ENCODE data around the gene LYRM9. TPM values are rescaled to one million over a fixed set of nuclear protein-coding genes. Genes with fewer than 3 reads are reported as not detected.

The LYRM9 gene
- polyA plus RNA-seq, 2 of the 4 experiments (the other 2 are of a cell fraction): 1.4 to 2.5 TPM

DNA sequence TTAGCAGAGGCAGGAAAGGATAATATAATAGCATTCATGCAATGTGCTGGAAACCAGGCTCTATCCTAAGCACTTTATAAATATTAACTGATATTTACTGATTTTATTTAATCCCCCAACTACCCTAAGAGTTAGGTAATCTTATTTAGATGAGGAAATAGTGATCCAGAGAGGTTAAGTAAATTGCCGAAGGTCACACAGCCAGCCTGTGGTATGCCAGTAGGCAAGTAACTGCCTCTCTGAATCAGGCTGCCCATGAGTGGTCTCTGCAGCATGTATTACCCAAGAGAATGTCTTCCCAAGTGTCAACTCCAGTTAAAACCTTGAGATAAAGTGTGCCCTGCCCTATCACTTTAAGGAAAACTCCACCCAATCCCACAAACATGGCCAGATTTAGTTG, 25.3 kb upstream of the LYRM9 start:
- POLR2A ChIA-PET: no interaction called here
- H3K4me2 ChIP-seq: no peak overlapping the region
- CTCF ChIA-PET: interaction anchor here (0.9 to 1.3 kb wide), 3 partner anchors 10 to 26 kb away, joined by 3 to 6 read pairs (median 3); no protein-coding TSS in a partner anchor
- WGBS (ENCODE audit: missing lambda C conversion rate): 100% methylated on average over 1 of the region's 1 CpG
- H3K4me3 ChIP-seq: no peak overlapping the region
- H3K27ac ChIP-seq: no peak overlapping the region
- ATAC-seq (no peak), FAIRE-seq (no peak), DNase-seq (ENCODE audit: low read depth in 1 of 2, low spot score in 1 of 2) (no peak)
- no peaks in the 10 kb centered on the region for H3K9me3 ChIP-seq
- no peaks in the 10 kb centered on the region for H3K4me1 ChIP-seq
- TF ChIP-seq, protein P1, sequence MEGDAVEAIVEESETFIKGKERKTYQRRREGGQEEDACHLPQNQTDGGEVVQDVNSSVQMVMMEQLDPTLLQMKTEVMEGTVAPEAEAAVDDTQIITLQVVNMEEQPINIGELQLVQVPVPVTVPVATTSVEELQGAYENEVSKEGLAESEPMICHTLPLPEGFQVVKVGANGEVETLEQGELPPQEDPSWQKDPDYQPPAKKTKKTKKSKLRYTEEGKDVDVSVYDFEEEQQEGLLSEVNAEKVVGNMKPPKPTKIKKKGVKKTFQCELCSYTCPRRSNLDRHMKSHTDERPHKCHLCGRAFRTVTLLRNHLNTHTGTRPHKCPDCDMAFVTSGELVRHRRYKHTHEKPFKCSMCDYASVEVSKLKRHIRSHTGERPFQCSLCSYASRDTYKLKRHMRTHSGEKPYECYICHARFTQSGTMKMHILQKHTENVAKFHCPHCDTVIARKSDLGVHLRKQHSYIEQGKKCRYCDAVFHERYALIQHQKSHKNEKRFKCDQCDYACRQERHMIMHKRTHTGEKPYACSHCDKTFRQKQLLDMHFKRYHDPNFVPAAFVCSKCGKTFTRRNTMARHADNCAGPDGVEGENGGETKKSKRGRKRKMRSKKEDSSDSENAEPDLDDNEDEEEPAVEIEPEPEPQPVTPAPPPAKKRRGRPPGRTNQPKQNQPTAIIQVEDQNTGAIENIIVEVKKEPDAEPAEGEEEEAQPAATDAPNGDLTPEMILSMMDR (IDR thresholded peaks at IDR 0.05): no peak
- TF ChIP-seq NR3C1 (IDR thresholded peaks at IDR 0.05) (no peak), RFX5 (IDR thresholded peaks at IDR 0.05) (no peak), NFE2L2 (conservative IDR thresholded peaks at IDR 0.05; ENCODE audit: low read length) (no peak), EP300 (IDR thresholded peaks at IDR 0.05) (no peak), MAZ (IDR thresholded peaks at IDR 0.05; ENCODE audit: borderline replicate concordance, low read depth, low read length) (no peak), JUN (IDR thresholded peaks at IDR 0.05) (no peak), CBX8 (IDR thresholded peaks at IDR 0.05) (no peak), ZC3H11A (IDR thresholded peaks at IDR 0.05) (no peak), HDAC2 (IDR thresholded peaks at IDR 0.05) (no peak), SREBF2 (IDR thresholded peaks at IDR 0.05) (no peak), POLR2AphosphoS2 (conservative IDR thresholded peaks at IDR 0.05; ENCODE audit: low read length) (no peak), GATA3 (IDR thresholded peaks at IDR 0.05; ENCODE audit: borderline replicate concordance) (no peak)
- TF ChIP-seq, protein P2, sequence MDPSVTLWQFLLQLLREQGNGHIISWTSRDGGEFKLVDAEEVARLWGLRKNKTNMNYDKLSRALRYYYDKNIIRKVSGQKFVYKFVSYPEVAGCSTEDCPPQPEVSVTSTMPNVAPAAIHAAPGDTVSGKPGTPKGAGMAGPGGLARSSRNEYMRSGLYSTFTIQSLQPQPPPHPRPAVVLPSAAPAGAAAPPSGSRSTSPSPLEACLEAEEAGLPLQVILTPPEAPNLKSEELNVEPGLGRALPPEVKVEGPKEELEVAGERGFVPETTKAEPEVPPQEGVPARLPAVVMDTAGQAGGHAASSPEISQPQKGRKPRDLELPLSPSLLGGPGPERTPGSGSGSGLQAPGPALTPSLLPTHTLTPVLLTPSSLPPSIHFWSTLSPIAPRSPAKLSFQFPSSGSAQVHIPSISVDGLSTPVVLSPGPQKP (IDR thresholded peaks at IDR 0.05; ENCODE audit: low read depth, low read length): no peak
- TF ChIP-seq, protein P3, sequence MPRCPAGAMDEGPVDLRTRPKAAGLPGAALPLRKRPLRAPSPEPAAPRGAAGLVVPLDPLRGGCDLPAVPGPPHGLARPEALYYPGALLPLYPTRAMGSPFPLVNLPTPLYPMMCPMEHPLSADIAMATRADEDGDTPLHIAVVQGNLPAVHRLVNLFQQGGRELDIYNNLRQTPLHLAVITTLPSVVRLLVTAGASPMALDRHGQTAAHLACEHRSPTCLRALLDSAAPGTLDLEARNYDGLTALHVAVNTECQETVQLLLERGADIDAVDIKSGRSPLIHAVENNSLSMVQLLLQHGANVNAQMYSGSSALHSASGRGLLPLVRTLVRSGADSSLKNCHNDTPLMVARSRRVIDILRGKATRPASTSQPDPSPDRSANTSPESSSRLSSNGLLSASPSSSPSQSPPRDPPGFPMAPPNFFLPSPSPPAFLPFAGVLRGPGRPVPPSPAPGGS (IDR thresholded peaks at IDR 0.05): no peak

DNA sequence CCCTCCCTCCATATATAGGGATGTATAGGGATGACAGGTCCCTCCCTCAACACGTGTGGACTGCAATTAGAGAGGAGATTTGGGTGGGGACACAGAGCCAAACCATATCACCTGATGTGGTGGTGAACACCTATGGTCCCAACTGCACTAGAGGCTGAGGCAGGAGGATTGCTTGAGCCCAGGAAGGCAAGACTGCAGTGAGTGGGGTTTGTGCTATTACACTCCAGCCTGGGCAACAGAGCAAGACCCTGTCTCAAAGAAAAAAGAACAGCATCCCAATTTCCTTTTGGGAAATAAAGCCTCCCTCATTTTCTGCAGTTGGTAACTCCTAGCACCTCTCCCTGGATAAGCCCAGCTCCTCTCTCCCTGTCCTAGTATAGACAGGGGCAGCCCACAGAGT, 23.8 kb upstream of the LYRM9 start:
- no peaks in the 10 kb centered on the region for H3K4me1 ChIP-seq

DNA sequence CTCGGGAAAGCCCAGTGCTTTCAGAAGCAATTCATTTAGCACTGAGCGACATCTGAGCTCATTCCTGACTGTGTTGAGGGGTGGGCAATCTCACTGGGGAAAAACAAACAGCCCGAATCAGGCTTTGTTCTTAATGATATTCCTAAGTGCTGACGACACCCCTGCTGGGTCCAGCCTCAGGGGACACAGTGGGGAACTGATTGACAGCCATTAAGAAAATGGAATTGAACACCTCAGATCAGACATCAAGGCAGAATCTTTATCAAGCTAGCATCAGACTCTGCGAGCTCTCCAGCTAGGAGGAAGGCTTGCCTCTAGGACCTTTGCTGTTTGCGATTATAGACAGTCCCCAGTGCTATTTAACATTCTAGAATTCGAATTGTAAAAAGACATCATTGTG, 22.5 kb upstream of the LYRM9 start:
- DNase-seq (ENCODE audit: low read depth in 1 of 2, low spot score in 1 of 2) (no peak), FAIRE-seq (no peak), ATAC-seq (no peak)
- Histone ChIP-seq H3K9me3 (no peaks in the 10 kb centered on the region), H3K4me1 (no peaks in the 10 kb centered on the region), H3K4me2 (no peak overlapping the region), H3K27ac (no peak overlapping the region), H3K4me3 (no peak overlapping the region)
- TF ChIP-seq MAZ (IDR thresholded peaks at IDR 0.05; ENCODE audit: borderline replicate concordance, low read depth, low read length): no peak
- CTCF ChIA-PET: interaction anchor here (2.1 kb wide), 1 partner anchor 22 kb away, joined by 10 read pairs; the partner anchor contains the start of gene LYRM9
- POLR2A ChIA-PET: no interaction called here
- WGBS (ENCODE audit: missing lambda C conversion rate): 38% methylated on average over 7 of the region's 7 CpGs

More for the DNA sequence above, 23.8 kb upstream of the LYRM9 start:
- no peak overlapping the region for H3K4me3 ChIP-seq
- POLR2A ChIA-PET: no interaction called here
- ATAC-seq (no peak), DNase-seq (ENCODE audit: low read depth in 1 of 2, low spot score in 1 of 2) (no peak), FAIRE-seq (no peak)
- H3K9me3 ChIP-seq: no peaks in the 10 kb centered on the region
- no peak overlapping the region for H3K27ac ChIP-seq
- CTCF ChIA-PET: interaction anchor here (0.8 to 2.1 kb wide), 2 partner anchors 11 to 23 kb away, joined by 4 to 10 read pairs; partner anchors contain the start of gene LYRM9
- TF ChIP-seq MAZ (IDR thresholded peaks at IDR 0.05; ENCODE audit: borderline replicate concordance, low read depth, low read length): no peak
- no peak for TF ChIP-seq ZNF302 (CRISPR knock-in tag; IDR thresholded peaks at IDR 0.05)
- 0% methylated on average over 1 of the region's 1 CpG for WGBS (ENCODE audit: missing lambda C conversion rate)
- H3K4me2 ChIP-seq: no peak overlapping the region

DNA sequence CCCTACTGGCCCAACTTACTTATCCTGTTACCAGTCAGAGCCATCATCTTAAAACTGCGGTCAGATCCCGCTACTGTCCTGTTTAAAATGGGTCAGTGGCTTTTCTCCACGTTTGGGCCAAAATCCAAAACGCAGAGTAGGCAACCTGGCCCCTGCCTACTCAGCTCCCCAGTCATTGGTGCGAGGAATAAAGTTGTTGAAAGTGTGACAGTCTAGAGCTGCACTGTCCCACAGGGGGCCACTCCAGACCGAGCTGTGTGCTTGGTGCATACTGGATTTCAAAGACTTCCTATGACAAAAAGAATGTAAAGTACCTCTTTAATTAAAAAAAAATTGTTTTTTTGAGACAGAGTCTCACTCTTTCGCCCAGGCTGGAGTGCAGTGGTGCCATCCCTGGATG, 21.2 kb upstream of the LYRM9 start:
- POLR2A ChIA-PET: no interaction called here
- FAIRE-seq: no peak
- CTCF ChIA-PET: interaction anchor here (2.1 kb wide), 1 partner anchor 20 kb away, joined by 11 read pairs; no protein-coding TSS in a partner anchor

More for the DNA sequence above, 21.2 kb upstream of the LYRM9 start:
- 57% methylated on average over 7 of the region's 7 CpGs for WGBS (ENCODE audit: missing lambda C conversion rate)
- no peak for TF ChIP-seq FOXS1 (CRISPR knock-in tag; IDR thresholded peaks at IDR 0.05)
- no peak for TF ChIP-seq CBX8 (IDR thresholded peaks at IDR 0.05)
- TF ChIP-seq EHF (CRISPR knock-in tag; IDR thresholded peaks at IDR 0.05): no peak
- TF ChIP-seq MYC (IDR thresholded peaks at IDR 0.05; ENCODE audit: borderline replicate concordance, low read length): no peak
- no peak for TF ChIP-seq HEYL (CRISPR knock-in tag; IDR thresholded peaks at IDR 0.05)
- no peak for TF ChIP-seq EP300 (IDR thresholded peaks at IDR 0.05)
- TF ChIP-seq TP53 (CRISPR knock-in tag; IDR thresholded peaks at IDR 0.05): no peak
- TF ChIP-seq RARB (CRISPR knock-in tag; IDR thresholded peaks at IDR 0.05): no peak
- no peak for TF ChIP-seq HOXB5 (CRISPR knock-in tag; IDR thresholded peaks at IDR 0.05)
- Histone ChIP-seq H3K27ac (no peak overlapping the region), H3K9me3 (no peaks in the 10 kb centered on the region), H3K4me1 (no peaks in the 10 kb centered on the region), H3K4me3 (no peak overlapping the region), H3K4me2 (no peak overlapping the region)
- DNase-seq (ENCODE audit: low read depth in 1 of 2, low spot score in 1 of 2) (no peak), ATAC-seq (no peak)
